ENCODE measurements around the gene KCNN3.

- TF ChIP-seq EZH2 (IDR thresholded peaks at IDR 0.05), result no peak
- no peak for TF ChIP-seq CTCF (IDR thresholded peaks at IDR 0.05)
- TF ChIP-seq EZH2phosphoT487 (IDR thresholded peaks at IDR 0.05), result no peak
Measured at GRCh38 chr1:154883919-154884868, 14.1 kb upstream of the KCNN3 start.
